Fibroblast of peridontal ligament (primary cell): ENCODE results near the gene TPST1.
A peak's percentile ranks its signal among the peaks of the same experiment; 100 is the strongest.
"Not testable (repeated sequence)": the region's sequence is repeated elsewhere in the genome, so short reads cannot be mapped to it uniquely, and the experiment has no call there.

Experiments
- DNase-seq: peaks from one replicate; pipeline ENCODE4 v3.0.0-alpha.2; 2010; ENCODE audit errors: extremely low read depth

TPST1 gene

DNA sequence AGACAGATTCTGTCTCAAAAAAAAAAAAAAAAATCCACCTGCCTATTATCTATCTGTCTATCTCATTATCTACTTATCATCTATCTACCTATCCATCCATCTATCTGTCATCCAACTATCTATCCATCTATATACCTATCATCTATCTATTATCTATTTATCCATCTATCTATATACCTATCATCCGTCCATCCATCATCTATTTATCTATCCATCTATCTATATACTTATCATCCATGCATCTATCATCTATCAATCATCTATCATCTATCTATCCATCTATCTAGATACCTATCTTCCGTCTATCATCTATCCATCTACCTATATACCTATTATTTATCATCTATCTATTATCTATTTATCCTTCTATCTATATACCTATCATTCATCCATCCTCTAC, 16.5 kb upstream of the TPST1 start:
- DNase-seq, result no peak

DNA sequence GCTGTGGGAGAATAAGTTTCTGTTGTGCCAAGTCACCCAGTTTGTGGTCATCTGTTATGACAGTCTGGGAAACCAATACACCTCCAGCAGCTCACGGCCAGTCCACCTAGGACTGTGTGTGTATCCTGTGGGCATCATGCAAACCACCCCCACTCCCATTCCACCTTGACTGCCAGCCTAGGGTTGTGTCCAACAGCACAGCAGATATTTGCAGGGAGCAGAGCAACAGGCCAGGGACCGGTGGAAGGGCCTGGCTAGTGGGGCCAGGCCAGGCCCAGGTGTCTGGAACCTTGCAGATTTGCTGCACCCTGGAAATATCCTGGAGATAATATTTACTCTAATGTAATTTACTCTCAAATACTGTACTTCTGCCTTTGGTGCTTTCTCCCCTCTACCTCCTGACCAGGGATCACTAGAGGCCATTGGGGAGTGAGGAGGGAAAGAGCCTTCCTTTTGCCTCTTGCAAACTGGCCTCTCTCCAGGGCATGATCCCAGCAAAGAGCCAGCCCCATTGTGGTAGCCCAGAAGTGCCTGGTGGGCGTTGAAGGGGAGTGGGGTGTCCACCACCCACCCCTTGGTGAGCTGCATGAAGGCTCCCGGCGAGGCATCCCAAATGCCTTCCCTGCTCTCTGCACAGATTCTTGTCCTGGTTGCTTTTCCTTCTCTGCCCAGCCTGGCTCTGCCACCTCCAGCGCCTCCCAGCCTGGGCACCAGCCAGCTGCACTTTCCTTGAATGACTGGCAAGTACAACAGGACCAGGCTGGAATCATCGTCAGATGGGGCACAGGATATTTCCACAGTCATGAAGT, 15.2 kb upstream of the TPST1 start:
- no peak for DNase-seq

DNA sequence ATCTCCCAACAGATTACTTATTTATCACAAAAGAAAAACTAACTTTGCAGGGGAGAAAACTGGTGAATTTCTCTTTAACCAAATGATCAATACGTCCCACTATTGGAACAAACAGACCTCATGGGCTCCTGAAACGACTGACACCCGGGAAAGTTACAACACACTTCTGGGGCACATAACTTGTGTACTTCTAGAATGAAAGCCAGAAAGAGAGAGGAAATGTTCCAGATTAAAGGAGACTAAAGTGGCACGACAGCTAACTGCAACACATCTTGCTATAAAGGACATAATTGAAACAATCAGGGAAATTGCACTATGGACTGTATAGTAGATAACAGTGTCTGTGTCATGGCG, 14.7 kb upstream of the TPST1 start:
- no peak for DNase-seq

DNA sequence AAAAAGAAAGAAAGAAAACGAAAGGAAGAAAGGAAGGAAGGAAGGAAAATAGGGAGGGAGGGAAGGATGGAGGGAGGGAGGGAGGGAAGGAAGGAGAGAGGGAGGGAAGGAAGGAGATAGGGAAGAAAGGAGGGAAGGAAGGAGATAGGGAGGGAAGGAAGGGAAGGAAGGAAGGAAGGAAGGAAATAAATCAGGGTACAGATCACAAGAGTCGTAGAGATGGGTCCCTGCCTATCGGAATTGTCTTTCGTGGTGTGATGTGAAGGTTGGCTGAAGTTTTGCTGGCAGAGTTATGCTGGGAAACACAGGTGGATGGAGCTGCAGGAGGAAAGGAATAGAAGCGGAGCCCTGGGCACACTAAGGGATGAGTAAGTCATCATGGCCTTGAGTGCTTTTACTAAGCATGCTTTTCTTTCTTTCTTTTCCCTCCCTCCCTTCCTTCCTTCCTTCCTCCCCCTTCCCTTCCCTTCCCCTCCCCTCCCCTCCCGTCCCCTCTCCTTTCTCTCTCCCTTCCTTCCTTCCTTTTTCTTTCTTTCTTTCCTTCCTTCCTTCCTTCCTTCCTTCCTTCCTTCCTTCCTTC, 11.9 kb upstream of the TPST1 start:
- DNase-seq, result no peak

DNA sequence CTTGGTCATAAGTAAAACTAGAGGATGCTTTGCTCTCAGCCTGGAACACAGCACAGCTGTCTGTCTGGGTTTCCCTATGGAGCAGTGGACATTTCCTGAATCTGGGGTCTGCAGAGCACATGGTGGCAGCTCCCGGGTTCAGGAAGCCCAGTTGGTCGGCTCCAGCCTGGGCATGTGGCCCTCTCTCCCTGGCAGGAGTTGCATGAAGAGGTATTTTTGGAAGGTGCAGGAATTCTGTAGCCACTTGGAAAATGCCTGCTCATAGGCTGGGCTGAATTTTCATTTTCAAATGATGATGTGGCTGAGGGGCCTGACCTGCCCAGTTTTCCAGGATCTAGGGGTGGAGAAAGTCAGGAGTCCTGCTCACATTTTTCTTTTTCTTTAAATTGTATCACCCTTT, 6.7 kb upstream of the TPST1 start:
- DNase-seq, result no peak

DNA sequence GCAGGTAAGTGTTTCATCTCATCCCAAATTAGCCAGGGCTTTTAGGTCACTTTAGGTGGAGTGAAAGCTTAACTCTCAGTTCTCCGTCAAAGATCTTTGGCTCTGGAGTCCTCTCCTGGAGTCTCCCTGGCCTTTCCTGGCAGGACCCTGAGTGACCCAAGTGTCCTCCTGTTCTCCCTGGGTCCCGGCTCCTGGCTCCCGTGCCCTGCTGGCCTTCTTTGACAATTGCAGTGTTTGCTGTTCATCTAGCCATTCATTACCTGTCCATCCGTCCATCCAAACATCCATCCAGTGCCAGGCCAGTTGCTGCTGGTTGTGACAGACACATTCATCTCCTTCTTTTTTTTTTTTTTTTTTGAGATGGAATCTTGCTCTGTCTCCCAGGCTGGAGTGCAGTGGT, 6.2 kb upstream of the TPST1 start:
- no peak for DNase-seq

DNA sequence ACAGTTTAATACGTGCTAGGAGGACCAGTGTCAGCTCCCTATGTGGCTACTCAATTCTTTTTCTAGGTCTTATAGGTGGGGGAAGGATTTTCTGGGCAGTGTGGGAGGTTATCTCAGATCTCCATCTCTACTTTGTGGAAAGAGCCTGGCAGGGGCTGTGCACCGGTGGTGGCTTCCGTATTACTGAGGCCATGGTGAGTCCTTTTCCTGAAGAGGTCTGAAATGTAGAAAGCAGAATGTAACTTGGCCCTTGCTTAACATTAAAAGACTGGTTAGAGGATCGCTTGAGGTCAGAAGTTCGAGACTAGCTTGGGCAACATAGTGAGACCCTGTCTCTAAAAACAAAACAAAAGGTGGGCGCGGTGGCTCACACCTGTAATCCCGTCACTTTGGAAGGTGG, 2.7 kb upstream of the TPST1 start:
- DNase-seq, result no peak

DNA sequence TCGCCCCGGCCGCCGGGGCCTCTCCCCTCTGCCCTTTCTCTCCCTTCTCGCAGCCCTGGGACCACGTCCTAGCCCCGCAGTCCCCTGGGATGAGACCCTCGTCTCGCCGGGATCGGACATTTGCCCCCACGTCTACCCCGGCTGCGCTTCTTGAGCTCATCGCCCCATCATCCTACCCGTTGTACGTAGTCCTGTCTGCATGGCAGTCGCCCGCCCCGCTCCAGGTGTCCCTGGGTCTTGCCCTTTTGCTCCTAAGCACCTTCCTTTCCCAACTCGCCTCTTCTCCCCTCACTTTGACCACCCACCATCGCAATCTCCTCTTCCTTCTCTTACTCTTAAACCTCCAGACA, 582 bp downstream of the TPST1 start:
- DNase-seq, result no peak

DNA sequence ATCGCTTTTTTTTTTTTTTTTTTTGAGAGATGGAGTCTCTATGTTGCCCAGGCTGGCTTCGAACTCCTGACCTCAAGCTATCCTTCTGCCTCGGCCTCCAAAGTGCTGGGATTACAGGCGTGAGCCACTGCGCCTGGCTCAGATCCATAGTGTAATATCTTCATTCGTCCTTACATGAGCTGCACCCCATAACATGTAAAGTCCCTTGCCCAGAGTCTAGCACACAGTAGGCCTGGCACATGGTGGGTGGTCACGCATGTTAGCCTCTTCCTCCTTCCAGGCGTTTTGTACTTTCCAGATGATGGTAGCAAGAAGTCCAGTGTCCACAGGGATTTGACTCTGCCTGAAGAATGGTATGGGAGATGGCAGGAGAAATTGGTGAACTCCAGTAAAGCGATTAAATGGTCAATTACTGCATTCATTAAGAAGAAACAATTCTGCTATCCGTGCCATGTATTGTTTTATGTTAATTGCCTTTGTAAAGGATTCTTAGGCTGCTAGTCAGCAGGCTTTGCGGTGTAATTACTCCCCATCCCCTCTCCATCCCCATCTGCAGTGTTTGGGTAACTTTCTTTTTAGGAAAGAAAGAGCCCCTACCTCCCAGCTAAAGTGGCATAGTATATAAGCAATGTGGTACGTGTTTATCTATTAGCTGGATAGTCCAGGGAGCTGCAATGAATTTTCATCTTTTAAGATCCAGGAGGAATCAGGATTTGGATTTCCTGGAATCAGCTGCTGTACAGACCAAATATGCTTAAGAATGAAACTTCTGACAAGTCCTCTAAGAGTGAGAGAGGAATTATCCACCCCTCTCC, 1.2 kb downstream of the TPST1 start:
- peak; percentile 53 for DNase-seq

DNA sequence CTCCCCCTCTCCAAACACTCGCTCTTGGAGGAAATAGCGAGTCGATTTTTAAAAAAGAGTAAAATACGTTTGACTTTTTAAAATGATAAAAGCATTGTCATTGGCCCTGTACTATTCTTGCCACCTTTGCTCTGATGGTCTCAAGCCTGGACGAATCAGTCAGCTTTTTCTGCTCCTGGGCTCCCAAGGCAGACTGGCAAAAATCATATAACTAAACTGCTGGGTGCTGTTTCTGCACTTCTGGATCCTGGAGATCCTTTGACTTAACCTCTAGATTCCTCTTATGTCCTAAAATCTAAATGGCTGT, 1.8 kb downstream of the TPST1 start:
- DNase-seq, result no peak

DNA sequence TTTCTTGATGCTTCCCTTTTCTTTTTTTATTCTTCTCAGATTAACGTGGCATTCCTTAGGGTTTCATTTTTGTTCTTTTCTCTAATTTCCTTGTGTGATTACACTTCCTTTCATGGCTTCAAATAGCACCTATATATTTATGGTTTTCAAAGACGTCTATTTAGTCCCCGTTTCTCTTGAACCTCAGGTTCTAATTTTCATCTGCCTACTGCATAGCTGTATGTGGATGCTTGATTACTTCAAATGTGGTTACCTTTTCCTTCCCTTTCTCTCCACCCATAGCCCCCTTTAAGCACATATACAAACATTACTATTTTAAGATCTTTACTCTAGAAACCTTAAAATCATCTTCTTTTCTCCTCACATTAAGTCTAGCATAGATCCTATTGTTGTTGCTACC, 2.4 kb downstream of the TPST1 start:
- no peak for DNase-seq

DNA sequence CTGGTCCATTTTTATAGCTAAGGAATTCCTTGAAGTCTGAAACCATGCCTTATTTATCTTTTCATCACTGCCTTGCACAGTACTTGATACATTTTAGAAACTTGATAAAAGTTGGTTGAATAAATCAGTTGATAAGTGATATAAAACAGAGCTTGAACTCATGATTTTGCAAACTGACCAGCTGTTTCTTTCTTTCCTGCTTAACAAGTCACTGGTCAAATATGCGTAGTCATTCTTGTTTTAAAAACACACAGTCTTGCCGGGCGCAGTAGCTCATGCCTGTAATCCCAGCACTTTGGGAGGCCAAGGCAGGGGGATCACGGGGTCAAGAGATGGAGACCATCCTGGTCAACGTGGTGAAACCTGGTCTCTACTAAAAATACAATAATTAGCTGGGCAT, 6.3 kb downstream of the TPST1 start:
- DNase-seq, result peak; percentile 76

DNA sequence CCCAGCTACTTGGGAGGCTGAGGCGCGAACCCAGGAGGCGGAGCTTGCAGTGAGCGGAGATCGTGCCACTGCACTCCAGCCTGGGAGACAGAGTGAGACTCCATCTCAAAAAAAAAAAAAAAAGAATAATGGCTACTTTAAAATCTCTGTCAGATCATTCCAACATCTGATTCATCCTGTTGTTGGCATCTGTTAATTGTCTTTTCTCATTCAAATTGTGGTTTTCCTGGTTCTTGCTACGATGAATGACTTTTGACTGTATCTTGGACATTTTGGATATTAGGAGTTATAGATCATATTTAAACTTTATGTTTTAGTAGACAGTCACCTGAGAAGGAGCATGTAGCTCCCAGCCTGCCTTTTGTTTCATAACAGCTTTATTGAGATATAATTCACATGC, 8.5 kb downstream of the TPST1 start:
- peak; percentile 61 for DNase-seq

DNA sequence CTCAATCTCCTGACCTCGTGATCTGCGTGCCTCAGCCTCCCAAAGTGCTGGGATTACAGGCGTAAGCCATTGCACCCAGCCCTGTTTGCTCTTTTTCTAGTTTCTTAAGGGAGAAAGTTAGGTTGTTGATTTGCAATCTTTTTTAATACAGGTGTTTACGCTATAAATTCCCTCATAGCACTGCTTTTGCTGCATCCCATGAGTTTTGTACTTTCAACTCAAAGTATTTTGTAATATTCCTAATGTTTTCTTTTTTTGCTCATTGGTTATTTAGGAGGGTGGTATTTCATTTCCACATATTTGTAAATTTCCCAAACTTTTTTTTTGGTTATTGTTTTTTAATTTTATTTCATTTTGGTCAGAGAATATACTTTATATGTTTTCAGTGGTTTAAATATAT, 11.6 kb downstream of the TPST1 start:
- no peak for DNase-seq

DNA sequence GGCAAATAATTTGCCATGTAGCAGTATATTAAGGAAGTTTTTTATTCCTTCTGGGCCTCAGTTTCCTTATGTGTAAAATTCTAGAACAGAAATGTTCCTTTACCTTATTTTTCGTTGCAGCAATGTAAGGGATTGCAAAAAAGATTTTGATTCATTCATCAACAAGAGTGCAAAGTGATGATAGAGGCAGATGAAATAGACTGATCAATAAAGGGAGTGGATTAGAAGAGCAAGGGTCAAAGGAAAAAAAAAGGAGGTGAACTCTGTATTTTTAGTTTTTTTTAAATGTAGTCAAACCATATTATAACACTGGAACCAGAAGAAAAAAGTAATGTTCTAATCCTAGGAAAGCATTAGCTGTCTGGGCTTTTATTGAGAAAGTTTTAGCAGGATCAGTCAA, 14.7 kb downstream of the TPST1 start:
- DNase-seq, result no peak

DNA sequence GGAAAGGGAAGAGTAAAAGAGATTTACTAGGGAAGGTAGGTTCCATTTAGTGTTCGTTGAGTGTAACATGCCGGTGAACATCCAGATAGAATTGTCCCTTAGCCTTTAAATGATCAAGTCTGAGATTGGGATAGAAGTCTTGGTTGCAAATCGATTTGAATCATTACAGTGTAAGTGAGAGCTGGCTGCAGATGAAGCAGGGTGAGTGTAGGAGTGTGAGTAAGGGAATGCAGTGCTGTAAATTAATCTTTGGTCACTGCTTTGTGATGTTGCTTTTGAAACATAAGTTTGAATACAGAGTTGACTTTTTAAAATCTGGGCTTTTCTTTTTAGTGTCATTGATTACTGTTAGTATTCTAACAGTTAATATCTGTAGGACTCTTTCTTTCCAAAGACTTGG, 16.3 kb downstream of the TPST1 start:
- DNase-seq, result no peak

DNA sequence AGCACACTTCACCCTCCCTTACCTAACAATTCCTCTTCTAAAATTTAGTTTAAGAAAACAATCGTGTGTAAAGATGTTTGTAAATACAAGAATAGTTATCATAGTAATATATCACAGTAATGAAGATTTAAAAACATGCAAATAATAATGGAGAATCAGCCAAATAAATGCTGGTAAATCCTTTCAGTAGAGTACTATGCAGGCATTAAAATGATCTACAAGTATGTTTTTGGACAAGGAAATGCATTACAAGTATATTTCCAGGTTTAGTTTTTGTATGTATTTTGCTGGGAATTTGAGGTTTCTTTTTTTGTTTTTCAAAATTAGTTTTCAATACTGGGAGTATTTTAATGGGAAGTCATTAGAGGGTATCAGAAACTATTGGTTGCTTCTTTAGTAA, 22.7 kb downstream of the TPST1 start:
- no peak for DNase-seq

DNA sequence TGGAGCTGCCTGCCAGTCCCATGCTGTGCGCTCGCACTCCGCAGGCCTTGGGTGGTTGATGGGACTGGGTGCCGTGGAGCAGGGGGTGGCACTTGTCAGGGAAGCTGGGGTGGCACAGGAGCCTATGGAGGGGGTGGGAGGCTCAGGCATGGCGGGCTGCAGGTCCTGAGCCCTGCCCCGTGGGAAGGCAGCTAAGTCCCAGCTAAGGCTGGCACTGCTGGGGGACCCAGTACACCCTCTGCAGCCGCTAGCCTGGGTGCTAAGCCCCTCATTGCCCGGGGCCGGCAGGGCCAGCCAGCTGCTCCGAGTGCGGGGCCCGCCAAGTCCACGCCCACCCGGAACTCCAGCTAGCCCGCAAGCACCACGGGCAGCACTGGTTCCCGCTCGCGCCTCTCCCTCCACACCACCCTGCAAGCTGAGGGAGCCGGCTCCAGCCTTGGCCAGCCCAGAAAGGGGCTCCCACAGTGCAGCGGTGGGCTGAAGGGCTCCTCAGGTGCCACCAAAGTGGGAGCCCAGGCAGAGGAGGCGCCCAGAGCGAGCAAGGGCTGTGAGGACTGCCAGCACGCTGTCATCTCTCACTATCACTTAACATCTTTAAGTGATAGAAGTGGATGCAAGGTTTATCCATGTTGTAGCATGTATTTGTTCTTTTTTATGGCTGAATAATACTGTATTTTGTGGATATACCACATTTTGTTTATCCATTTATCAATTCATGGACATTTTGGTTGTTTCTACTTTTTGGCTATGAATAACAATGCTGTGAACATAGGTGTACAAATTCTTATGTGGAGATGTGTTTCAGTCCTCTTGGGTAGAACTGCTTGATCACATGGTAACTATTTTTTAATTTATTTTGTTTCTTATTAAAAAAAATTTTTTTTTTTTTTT, 26.4 kb downstream of the TPST1 start:
- DNase-seq, result not testable (repeated sequence)

DNA sequence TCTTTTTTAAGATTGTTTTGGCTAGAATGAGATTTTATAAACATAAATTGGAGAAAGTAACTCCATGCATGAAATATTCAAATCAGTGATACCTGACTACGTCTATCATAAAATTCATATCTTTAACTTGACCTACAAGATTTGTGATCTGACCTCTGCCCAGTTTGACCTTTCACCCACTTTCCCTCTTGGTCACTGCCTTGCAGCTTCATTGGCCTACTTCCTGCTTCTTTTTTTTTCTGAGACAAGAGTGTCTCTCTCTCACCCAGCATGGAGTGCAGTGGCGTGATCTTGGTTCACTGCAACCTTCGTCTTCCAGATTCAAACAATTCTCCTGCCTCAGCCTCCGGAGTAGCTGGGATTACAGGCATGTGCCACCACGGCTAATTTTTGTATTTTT, 28.5 kb downstream of the TPST1 start:
- DNase-seq, result no peak

DNA sequence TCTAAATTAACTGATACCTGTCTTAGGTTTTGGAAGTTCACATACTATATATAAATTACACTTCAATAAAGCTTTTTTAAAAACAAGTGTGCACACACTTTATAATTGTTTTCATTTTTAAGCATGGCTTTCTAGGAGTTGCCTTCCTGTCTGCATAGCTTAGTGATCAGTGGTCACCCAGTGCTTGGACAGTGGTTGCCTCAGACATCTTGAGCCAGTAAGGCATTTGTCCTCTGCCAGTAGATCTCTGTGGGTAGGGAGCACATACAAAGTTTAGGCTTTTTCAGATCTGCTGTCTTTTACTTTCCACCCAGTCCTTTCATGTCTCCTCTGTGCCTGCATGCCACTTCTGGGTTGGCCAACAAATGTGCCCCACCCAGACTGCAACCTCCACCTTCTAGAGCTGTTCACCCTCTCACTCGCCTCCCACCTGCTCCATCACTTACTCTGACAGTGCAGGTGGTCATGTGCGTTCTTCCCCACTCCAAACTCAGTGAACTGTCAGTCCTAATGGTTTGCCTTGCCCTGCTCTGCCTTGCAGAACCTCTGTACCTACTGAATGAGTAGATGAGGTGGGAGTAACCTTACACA, 31.7 kb downstream of the TPST1 start:
- no peak for DNase-seq

DNA sequence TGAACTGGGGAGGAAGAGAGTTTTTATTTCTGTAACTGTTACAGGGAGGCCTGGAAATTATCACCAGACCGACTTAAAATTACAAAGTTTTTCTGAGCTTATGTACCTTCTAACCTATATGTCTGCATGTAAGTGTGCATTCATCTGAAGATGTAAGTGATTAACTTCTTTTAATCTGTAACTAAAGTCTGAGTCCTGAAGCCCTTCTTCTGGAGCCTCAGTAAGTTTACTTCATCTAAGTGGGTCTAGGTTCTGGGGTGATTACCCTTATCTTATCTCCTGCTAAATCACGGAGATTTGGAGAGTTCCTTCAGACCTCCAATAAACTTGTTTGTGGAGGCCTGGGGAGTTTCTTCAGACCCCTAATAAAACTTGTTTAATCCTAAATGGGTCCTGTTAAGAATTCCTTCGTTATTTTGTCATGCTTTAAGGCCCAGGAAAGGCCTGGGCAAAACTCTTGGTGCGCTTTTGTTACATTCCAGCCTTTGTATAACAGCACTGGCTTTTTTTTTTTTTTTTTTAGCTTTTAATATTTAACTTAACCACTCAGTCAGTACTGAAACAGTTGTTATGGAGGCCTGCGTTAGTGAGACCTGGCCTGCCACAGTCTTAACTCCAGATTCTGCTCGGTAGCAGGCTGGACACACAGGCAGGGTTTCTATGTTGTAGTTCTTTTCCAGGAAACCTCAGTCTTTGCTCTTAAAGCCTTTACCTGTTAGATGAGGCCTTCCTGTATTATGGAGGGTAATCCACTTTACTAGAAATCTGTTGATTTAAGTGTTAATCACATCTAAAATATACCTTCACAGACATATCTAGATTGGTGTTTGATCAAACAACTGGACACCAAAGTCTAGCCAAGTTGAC, 33.0 kb downstream of the TPST1 start:
- DNase-seq, result peak; percentile 47
